H9 (cell line): ENCODE results near the gene MRPL16. TPM values are rescaled to one million over a fixed set of nuclear protein-coding genes. Genes with fewer than 3 reads are reported as not detected.
A peak's percentile ranks its signal among the peaks of the same experiment; 100 is the strongest.

Source experiments
- DNase-seq: peaks from one replicate; pipeline ENCODE4 v3.0.0-alpha.2; 2017
- H2AFZ ChIP-seq: one replicate; pipeline ENCODE4 v1.6.1; 2013; ENCODE audit warnings: mild to moderate bottlenecking, low read length, control low read depth, moderate library complexity
- H2AK5ac ChIP-seq: 2 replicates; pipeline ENCODE4 v1.6.1; 2013; ENCODE audit warnings: low read length, control low read depth, mixed read lengths; ENCODE audit not compliant: insufficient read length
- H2BK120ac ChIP-seq: one replicate; pipeline ENCODE4 v1.6.1; 2013; ENCODE audit warnings: low read depth, mild to moderate bottlenecking, low read length, control low read depth, inconsistent platforms; ENCODE audit not compliant: poor library complexity, severe bottlenecking
- H2BK12ac ChIP-seq: 2 replicates; pipeline ENCODE4 v1.6.1; 2013; ENCODE audit warnings: low read length, control low read depth, mixed read lengths, low read depth; ENCODE audit not compliant: insufficient read length
- H2BK15ac ChIP-seq: 2 replicates; pipeline ENCODE4 v1.6.1; 2013; ENCODE audit warnings: low read depth, low read length, control low read depth
- H2BK20ac ChIP-seq: one replicate; pipeline ENCODE4 v1.6.1; 2013; ENCODE audit warnings: low read depth, mild to moderate bottlenecking, low read length, control low read depth, inconsistent platforms; ENCODE audit not compliant: poor library complexity, severe bottlenecking
- H2BK5ac ChIP-seq: 2 replicates; pipeline ENCODE4 v1.6.1; 2013; ENCODE audit warnings: low read length, control low read depth, mixed read lengths; ENCODE audit not compliant: insufficient read length
- H3K14ac ChIP-seq: 2 replicates; pipeline ENCODE4 v1.6.1; 2013; ENCODE audit warnings: low read length, control low read depth; ENCODE audit not compliant: insufficient read depth
- H3K18ac ChIP-seq: 2 replicates; pipeline ENCODE4 v1.6.1; 2013; ENCODE audit warnings: low read depth, mild to moderate bottlenecking, mixed read lengths, low read length, control low read depth; ENCODE audit not compliant: insufficient read length
- H3K23ac ChIP-seq: 2 replicates; pipeline ENCODE4 v1.6.1; 2013; ENCODE audit warnings: low read length, control low read depth, mixed read lengths, low read depth; ENCODE audit not compliant: insufficient read length
- H3K23me2 ChIP-seq: 2 replicates; pipeline ENCODE4 v1.6.1; 2013; ENCODE audit warnings: low read depth, mild to moderate bottlenecking, mixed read lengths, low read length, control low read depth; ENCODE audit not compliant: insufficient read length, poor library complexity, severe bottlenecking
- H3K27ac ChIP-seq: 2 replicates; pipeline ENCODE4 v1.5.1; 2013; ENCODE audit warnings: low read length, control low read depth, mixed read lengths, low read depth; ENCODE audit not compliant: insufficient read length
- H3K27me3 ChIP-seq: 2 replicates; pipeline ENCODE4 v1.6.1; 2013; ENCODE audit warnings: low read length, control low read depth, inconsistent platforms; ENCODE audit not compliant: insufficient read depth
- H3K4ac ChIP-seq: 2 replicates; pipeline ENCODE4 v1.6.1; 2013; ENCODE audit warnings: low read depth, mild to moderate bottlenecking, control low read depth, inconsistent platforms, low read length, moderate library complexity
- H3K4me1 ChIP-seq: 2 replicates; pipeline ENCODE4 v1.6.1; 2013; ENCODE audit warnings: low read length, control low read depth, inconsistent platforms; ENCODE audit not compliant: insufficient read depth
- H3K4me2 ChIP-seq: 2 replicates; pipeline ENCODE4 v1.6.1; 2013; ENCODE audit warnings: low read length, control low read depth, mixed read lengths; ENCODE audit not compliant: insufficient read length, insufficient read depth
- H3K56ac ChIP-seq: 2 replicates; pipeline ENCODE4 v1.6.1; 2013; ENCODE audit warnings: low read depth, mild to moderate bottlenecking, mixed read lengths, low read length, control low read depth; ENCODE audit not compliant: insufficient read length
- H3K79me1 ChIP-seq: 2 replicates; pipeline ENCODE4 v1.6.1; 2013; ENCODE audit warnings: low read depth, mild to moderate bottlenecking, moderate library complexity, low read length, control low read depth, inconsistent platforms; ENCODE audit not compliant: insufficient read depth, poor library complexity, severe bottlenecking
- H3K79me2 ChIP-seq: 2 replicates; pipeline ENCODE4 v1.6.1; 2013; ENCODE audit warnings: low read length, control low read depth, inconsistent platforms; ENCODE audit not compliant: insufficient read depth
- H3K9ac ChIP-seq: 2 replicates; pipeline ENCODE4 v1.6.1; 2013; ENCODE audit warnings: low read length, control low read depth, mixed read lengths; ENCODE audit not compliant: insufficient read length; ENCODE audit errors: extremely low read depth
- H3K9me3 ChIP-seq: one replicate; pipeline ENCODE4 v1.6.1; 2013; ENCODE audit warnings: low read depth, low read length, inconsistent platforms; ENCODE audit not compliant: control insufficient read depth
- H3T11ph ChIP-seq: one replicate; pipeline ENCODE4 v1.6.1; 2013; ENCODE audit warnings: mild to moderate bottlenecking, low read length, control low read depth, inconsistent platforms
- H4K20me1 ChIP-seq: one replicate; pipeline ENCODE4 v1.6.1; 2013; ENCODE audit not compliant: control insufficient read depth, insufficient read length, insufficient read depth
- H4K5ac ChIP-seq: 2 replicates; pipeline ENCODE4 v1.6.1; 2013; ENCODE audit warnings: low read depth, mild to moderate bottlenecking, mixed read lengths, low read length, control low read depth; ENCODE audit not compliant: insufficient read length
- H4K8ac ChIP-seq: replicated peaks from 2 replicates; pipeline ENCODE4 v1.6.1; 2013; ENCODE audit warnings: low read length, control low read depth, mixed read lengths, low read depth; ENCODE audit not compliant: insufficient read length
- H4K91ac ChIP-seq: 2 replicates; pipeline ENCODE4 v1.6.1; 2013; ENCODE audit warnings: low read depth, mild to moderate bottlenecking, moderate library complexity, mixed read lengths, low read length, control low read depth; ENCODE audit not compliant: insufficient read length
- H3K27ac Mint-ChIP-seq, 3 experiments: 2 replicates in 2 of 3; 3 replicates in 1 of 3; pipeline ENCODE4 v1.8.0; 2020 to 2021; ENCODE audit warnings: mixed read lengths in 3 of 3, mild to moderate bottlenecking in 1 of 3, moderate library complexity in 1 of 3
- H3K27me3 Mint-ChIP-seq: 2 replicates; pipeline ENCODE4 v1.8.0; 2021; ENCODE audit warnings: low read depth, mild to moderate bottlenecking, moderate library complexity, mixed read lengths
- H3K36me3 Mint-ChIP-seq, 3 experiments: 2 replicates in 2 of 3; 3 replicates in 1 of 3; pipeline ENCODE4 v1.8.0; 2020 to 2021; ENCODE audit warnings: low read depth in 3 of 3, mixed read lengths in 3 of 3; ENCODE audit not compliant: insufficient read depth in 1 of 3
- H3K4me1 Mint-ChIP-seq, 2 experiments: 2 replicates each; pipeline ENCODE4 v1.8.0; 2020; ENCODE audit warnings: mixed read lengths in 2 of 2
- H3K4me3 Mint-ChIP-seq, 2 experiments: 2 replicates in 1 of 2; 3 replicates in 1 of 2; pipeline ENCODE4 v1.8.0; 2020 to 2021; ENCODE audit warnings: mild to moderate bottlenecking in 2 of 2, mixed read lengths in 2 of 2, moderate library complexity in 1 of 2
- H3K9me3 Mint-ChIP-seq, 2 experiments: 2 replicates in 1 of 2; 3 replicates in 1 of 2; pipeline ENCODE4 v1.8.0; 2020; ENCODE audit warnings: mild to moderate bottlenecking in 2 of 2, mixed read lengths in 2 of 2, moderate library complexity in 1 of 2
- WGBS: extraction: QIAGEN DNeasy Blood & Tissue Kit; methylation state at CpG from one replicate; pipeline ENCODE4 v1.1.7; 2013; ENCODE audit warnings: missing lambda C conversion rate, low lambda C conversion rate, mixed read lengths; ENCODE audit not compliant: insufficient read length; ENCODE audit errors: extremely low coverage; 5-methylcytosine and 5-hydroxymethylcytosine counted together
- total RNA-seq: library from RNA; stranded (reverse); gene quantifications from 2 replicates; pipeline ENCODE4 v1.2.1, GENCODE V29; 2021
- TF ChIP-seq, protein P1 (sequence below): fragments of 200-600 bp; sonication (generic); conservative IDR thresholded peaks from 3 replicates; pipeline ENCODE4 v1.8.0; 2021; ENCODE audit warnings: antibody characterized with exemption, mild to moderate bottlenecking

Gene MRPL16
- total RNA-seq, 1 experiment from 2014 or later = 87.1 TPM

DNA sequence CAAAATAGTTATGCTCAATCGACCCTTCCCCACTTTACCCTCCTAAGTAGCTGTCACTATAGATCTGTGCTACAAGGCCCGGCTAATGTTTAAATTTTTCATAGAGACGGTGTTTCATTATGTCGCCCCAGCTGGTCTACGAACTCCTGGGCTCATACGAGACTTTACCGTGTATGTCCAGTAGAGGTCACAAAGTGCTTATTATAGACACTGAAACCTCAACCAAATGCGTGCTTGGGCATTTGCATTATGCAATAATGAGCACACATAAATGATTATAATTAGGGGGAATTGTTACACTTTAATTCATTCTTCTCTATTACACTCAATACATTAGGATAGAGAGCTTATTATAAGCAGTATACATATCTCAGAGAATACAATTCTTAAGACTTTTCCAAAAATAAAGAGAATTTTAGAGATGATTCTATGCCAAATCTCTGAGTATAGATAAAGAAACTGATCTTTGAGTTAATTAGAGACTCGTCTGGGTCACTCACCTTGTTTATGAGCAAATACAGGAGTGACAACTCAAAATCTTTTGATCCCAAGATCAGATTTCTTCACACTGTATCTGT lies 12.5 kb upstream of the MRPL16 start:
- WGBS = no CpG with 5 or more reads among the region's 9 CpGs
- no peak overlapping the region for H2AFZ ChIP-seq

More for the DNA sequence above, 12.5 kb upstream of the MRPL16 start:
- H3K4ac ChIP-seq = no peak overlapping the region
- H4K5ac ChIP-seq = no peak overlapping the region
- Mint-ChIP-seq H3K4me1 (peaks cover 21% of the 10 kb centered on the region in 2 experiments), H3K9me3 (no peaks in the 10 kb centered on the region), H3K27ac (no peak overlapping the region), H3K27me3 (no peaks in the 10 kb centered on the region), H3K4me3 (no peak overlapping the region), H3K36me3 (no peaks in the 10 kb centered on the region; a peak in 1 of 7 replicates)
- H3K56ac ChIP-seq = no peak overlapping the region
- no peak overlapping the region for H2BK5ac ChIP-seq
- TF ChIP-seq, protein P1, sequence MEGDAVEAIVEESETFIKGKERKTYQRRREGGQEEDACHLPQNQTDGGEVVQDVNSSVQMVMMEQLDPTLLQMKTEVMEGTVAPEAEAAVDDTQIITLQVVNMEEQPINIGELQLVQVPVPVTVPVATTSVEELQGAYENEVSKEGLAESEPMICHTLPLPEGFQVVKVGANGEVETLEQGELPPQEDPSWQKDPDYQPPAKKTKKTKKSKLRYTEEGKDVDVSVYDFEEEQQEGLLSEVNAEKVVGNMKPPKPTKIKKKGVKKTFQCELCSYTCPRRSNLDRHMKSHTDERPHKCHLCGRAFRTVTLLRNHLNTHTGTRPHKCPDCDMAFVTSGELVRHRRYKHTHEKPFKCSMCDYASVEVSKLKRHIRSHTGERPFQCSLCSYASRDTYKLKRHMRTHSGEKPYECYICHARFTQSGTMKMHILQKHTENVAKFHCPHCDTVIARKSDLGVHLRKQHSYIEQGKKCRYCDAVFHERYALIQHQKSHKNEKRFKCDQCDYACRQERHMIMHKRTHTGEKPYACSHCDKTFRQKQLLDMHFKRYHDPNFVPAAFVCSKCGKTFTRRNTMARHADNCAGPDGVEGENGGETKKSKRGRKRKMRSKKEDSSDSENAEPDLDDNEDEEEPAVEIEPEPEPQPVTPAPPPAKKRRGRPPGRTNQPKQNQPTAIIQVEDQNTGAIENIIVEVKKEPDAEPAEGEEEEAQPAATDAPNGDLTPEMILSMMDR = peak; percentile 72
- no peak overlapping the region for H3K27ac ChIP-seq
- H2BK20ac ChIP-seq = no peak overlapping the region
- no peaks in the 10 kb centered on the region for H3K9me3 ChIP-seq
- H2BK12ac ChIP-seq = no peak overlapping the region
- no peak for DNase-seq
- no peak overlapping the region for H3K23ac ChIP-seq
- no peak overlapping the region for H2BK120ac ChIP-seq
- no peaks in the 10 kb centered on the region for H3K23me2 ChIP-seq
- H3K4me2 ChIP-seq = no peak overlapping the region
- H3K27me3 ChIP-seq = no peaks in the 10 kb centered on the region
- no peak overlapping the region for H2AK5ac ChIP-seq
- H3K9ac ChIP-seq = no peak overlapping the region
- no peak overlapping the region for H3K18ac ChIP-seq
- H3K14ac ChIP-seq = no peak overlapping the region
- no peaks in the 10 kb centered on the region for H3K79me1 ChIP-seq
- H3K4me1 ChIP-seq = no peaks in the 10 kb centered on the region
- no peak overlapping the region for H3T11ph ChIP-seq
- H3K79me2 ChIP-seq = no peaks in the 10 kb centered on the region
- H4K8ac ChIP-seq = no peak overlapping the region
- no peaks in the 10 kb centered on the region for H4K20me1 ChIP-seq
- H2BK15ac ChIP-seq = no peak overlapping the region
- no peak overlapping the region for H4K91ac ChIP-seq
